A549 (cell line): ENCODE results near the gene STYX. TPM values are rescaled to one million over a fixed set of nuclear protein-coding genes. Genes with fewer than 3 reads are reported as not detected.

Source experiments
- ATAC-seq, 2 experiments: fragments of 200-7000 bp in 1 of 2; fragments of >200 bp in 1 of 2; cut with Nextera tagmentation in 1 of 2; cut with Tn5 transposase in 1 of 2; 3 replicates each; pipeline versions ENCODE4 v1.8.0 to v1.9.1; 2018 to 2020; ENCODE audit warnings: mild to moderate bottlenecking in 1 of 2, moderate library complexity in 1 of 2
- CTCF ChIA-PET: fragments of 300-600 bp; sonication (Branson Sonifier 250); formaldehyde crosslinking; extraction: SDS; loops from one replicate; lab custom pipeline; 2021; ENCODE audit warnings: antibody characterized with exemption, inconsistent platforms; lab: Yijun Ruan, JAX
- POLR2A ChIA-PET: fragments of 350-600 bp; formaldehyde crosslinking; extraction: SDS; loops from one replicate; lab custom pipeline; 2021; ENCODE audit warnings: antibody characterized with exemption, inconsistent platforms; lab: Yijun Ruan, JAX
- DNase-seq, 2 experiments: peaks; one replicate each; pipeline versions ENCODE4 v3.0.0 to v3.0.0-alpha.2; 2011 to 2016; ENCODE audit warnings: low read depth in 1 of 2, low spot score in 1 of 2
- FAIRE-seq: peaks from 2 replicates; lab custom pipeline; 2011; peaks lifted over from hg19 to GRCh38; lab: Jason Lieb, UNC
- H3K27ac ChIP-seq, 2 experiments: fragments of >200 bp; sonication (Bioruptor Twin); formaldehyde crosslinking; 3 replicates each; pipeline ENCODE4 v1.5.1; 2016 to 2017
- H3K4me1 ChIP-seq: fragments of >200 bp; sonication (Bioruptor Twin); formaldehyde crosslinking; 3 replicates; pipeline ENCODE4 v1.6.1; 2016
- H3K4me2 ChIP-seq: fragments of >200 bp; sonication (Bioruptor Twin); formaldehyde crosslinking; 3 replicates; pipeline ENCODE4 v1.6.1; 2016
- H3K4me3 ChIP-seq: fragments of >200 bp; sonication (Bioruptor Twin); formaldehyde crosslinking; 3 replicates; pipeline ENCODE4 v1.5.1; 2016
- H3K9me3 ChIP-seq: fragments of >200 bp; sonication (Bioruptor Twin); formaldehyde crosslinking; 3 replicates; pipeline ENCODE4 v1.6.1; 2016
- EP300 ChIP-seq, 2 experiments: fragments of >200 bp; sonication (Bioruptor Twin); formaldehyde crosslinking; IDR thresholded peaks; 2 replicates in 1 of 2; 3 replicates in 1 of 2; pipeline ENCODE4 v1.6.1; 2016 to 2017
- FOSL2 ChIP-seq, 2 experiments: fragments of 450-650 bp in 1 of 2; fragments of >200 bp in 1 of 2; sonication (Bioruptor Twin) in 1 of 2; formaldehyde crosslinking; IDR thresholded peaks; 2 replicates each; pipeline versions ENCODE4 v1.5.0 to v1.6.1; 2016 to 2020; ENCODE audit warnings: mild to moderate bottlenecking in 1 of 2, moderate library complexity in 1 of 2
- GATA3 ChIP-seq: IDR thresholded peaks from 2 replicates; pipeline ENCODE4 v1.6.1; 2012; ENCODE audit warnings: borderline replicate concordance
- HEYL ChIP-seq: fragments of 250-450 bp; sonication (Bioruptor Pico); IDR thresholded peaks from 2 replicates; pipeline ENCODE4 v1.8.0; 2021; ENCODE audit warnings: mild to moderate bottlenecking, moderate library complexity
- HOXA7 ChIP-seq: fragments of 250-450 bp; sonication (Bioruptor Pico); IDR thresholded peaks from 2 replicates; pipeline ENCODE4 v1.5.0; 2020; ENCODE audit warnings: mild to moderate bottlenecking, moderate library complexity
- HOXB5 ChIP-seq: fragments of 250-450 bp; sonication (Bioruptor Pico); IDR thresholded peaks from 2 replicates; pipeline ENCODE4 v1.5.0; 2020; ENCODE audit warnings: mild to moderate bottlenecking, moderate library complexity
- JUN ChIP-seq, 2 experiments: fragments of >200 bp; sonication (Bioruptor Twin); formaldehyde crosslinking; IDR thresholded peaks; 2 replicates in 1 of 2; 3 replicates in 1 of 2; pipeline ENCODE4 v1.6.1; 2016 to 2017
- MAZ ChIP-seq: fragments of 150-350 bp; IDR thresholded peaks from 2 replicates; pipeline ENCODE4 v1.6.1; 2014; ENCODE audit warnings: antibody characterized with exemption, low read depth, low read length, borderline replicate concordance
- NFE2L2 ChIP-seq: fragments of 150-350 bp; conservative IDR thresholded peaks from 2 replicates; pipeline ENCODE4 v1.6.1; 2014; ENCODE audit warnings: low read length
- NR3C1 ChIP-seq: fragments of >200 bp; sonication (Bioruptor Twin); formaldehyde crosslinking; IDR thresholded peaks from 3 replicates; pipeline ENCODE4 v1.6.1; 2017
- RARB ChIP-seq: fragments of 250-450 bp; sonication (Bioruptor Pico); IDR thresholded peaks from 2 replicates; pipeline ENCODE4 v1.8.0; 2021; ENCODE audit warnings: mild to moderate bottlenecking, moderate library complexity
- RFX5 ChIP-seq: fragments of 450-650 bp; IDR thresholded peaks from 2 replicates; pipeline ENCODE4 v1.7.1; 2014; ENCODE audit warnings: antibody characterized with exemption, mild to moderate bottlenecking, moderate library complexity
- RNF2 ChIP-seq: fragments of 200-600 bp; sonication (generic); IDR thresholded peaks from 2 replicates; pipeline ENCODE4 v1.6.1; 2016; ENCODE audit warnings: low read depth, mild to moderate bottlenecking, antibody characterized with exemption, moderate library complexity, borderline replicate concordance
- TP53 ChIP-seq: fragments of 250-450 bp; sonication (Bioruptor Pico); IDR thresholded peaks from 2 replicates; pipeline ENCODE4 v1.5.0; 2021; ENCODE audit warnings: mild to moderate bottlenecking, moderate library complexity
- ZC3H11A ChIP-seq: fragments of 450-650 bp; IDR thresholded peaks from 2 replicates; pipeline ENCODE4 v1.6.1; 2014; ENCODE audit warnings: antibody characterized with exemption, mild to moderate bottlenecking
- ZSCAN20 ChIP-seq: fragments of 250-450 bp; sonication (Bioruptor Pico); IDR thresholded peaks from 2 replicates; pipeline ENCODE4 v1.8.0; 2022; ENCODE audit warnings: mild to moderate bottlenecking, moderate library complexity
- WGBS: methylation state at CpG from one replicate; pipeline ENCODE4 v1.1.6; 2017; ENCODE audit errors: missing lambda C conversion rate; 5-methylcytosine and 5-hydroxymethylcytosine counted together
- polyA plus RNA-seq, 4 experiments: library from polyadenylated mRNA; depleted of rRNA in 3 of 4; stranded (reverse); fragments of >200 nt; fragmentation: RNase III in 1 of 4; extraction: RNeasy Plus Mini Kit Qiagen cat#74134 plus additional on column Dnase treatment in 1 of 4; gene quantifications; 2 replicates in 3 of 4; 3 replicates in 1 of 4; pipeline ENCODE4 v1.2.3, GENCODE V29; 2011 to 2017
- TF ChIP-seq, protein P1 (sequence below): fragments of >200 bp; sonication (Bioruptor Twin); formaldehyde crosslinking; IDR thresholded peaks from 3 replicates; pipeline ENCODE4 v1.6.1; 2016
- TF ChIP-seq, protein P2 (sequence below): IDR thresholded peaks from 2 replicates; pipeline ENCODE4 v1.6.1; 2012; ENCODE audit warnings: low read depth, borderline replicate concordance
- TF ChIP-seq, protein P3 (sequence below): IDR thresholded peaks from 2 replicates; pipeline ENCODE4 v1.6.1; 2012
- TF ChIP-seq, protein P4 (sequence below): fragments of 250-450 bp; sonication (Bioruptor Pico); IDR thresholded peaks from 2 replicates; pipeline ENCODE4 v1.5.0; 2020; ENCODE audit warnings: low read depth, mild to moderate bottlenecking, moderate library complexity
- TF ChIP-seq, protein P5 (sequence below): fragments of 450-650 bp; IDR thresholded peaks from 2 replicates; pipeline ENCODE4 v1.6.1; 2014; ENCODE audit warnings: antibody characterized with exemption
- TF ChIP-seq, protein P6 (sequence below): fragments of 200-600 bp; sonication (generic); IDR thresholded peaks from 2 replicates; pipeline ENCODE4 v1.6.1; 2016; ENCODE audit warnings: antibody characterized with exemption, mild to moderate bottlenecking, moderate library complexity

Gene STYX
- polyA plus RNA-seq, 2 of the 4 experiments (the other 2 are of a cell fraction): 7.6 to 12.0 TPM

DNA sequence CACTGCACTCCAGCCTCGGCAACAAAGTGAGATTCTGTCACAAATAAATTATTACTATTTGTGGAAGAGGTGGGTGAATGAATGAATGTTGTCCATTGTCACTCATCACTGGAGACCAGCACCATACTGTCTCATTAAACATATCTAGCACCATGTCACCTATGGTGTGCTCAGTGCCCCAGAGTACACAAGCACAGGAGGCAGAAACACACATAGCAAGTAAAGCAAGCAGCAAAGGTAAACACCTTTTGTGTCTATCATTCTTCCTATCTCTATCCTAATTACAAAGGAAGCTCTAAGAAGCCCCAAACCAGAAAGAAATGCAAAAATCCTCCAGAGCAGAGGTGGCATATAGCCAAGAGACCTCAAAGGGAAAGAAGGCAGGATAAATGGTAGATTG is 43.8 kb upstream of the STYX start (continued):
- TF ChIP-seq RNF2: no peak
- TF ChIP-seq, protein P1, sequence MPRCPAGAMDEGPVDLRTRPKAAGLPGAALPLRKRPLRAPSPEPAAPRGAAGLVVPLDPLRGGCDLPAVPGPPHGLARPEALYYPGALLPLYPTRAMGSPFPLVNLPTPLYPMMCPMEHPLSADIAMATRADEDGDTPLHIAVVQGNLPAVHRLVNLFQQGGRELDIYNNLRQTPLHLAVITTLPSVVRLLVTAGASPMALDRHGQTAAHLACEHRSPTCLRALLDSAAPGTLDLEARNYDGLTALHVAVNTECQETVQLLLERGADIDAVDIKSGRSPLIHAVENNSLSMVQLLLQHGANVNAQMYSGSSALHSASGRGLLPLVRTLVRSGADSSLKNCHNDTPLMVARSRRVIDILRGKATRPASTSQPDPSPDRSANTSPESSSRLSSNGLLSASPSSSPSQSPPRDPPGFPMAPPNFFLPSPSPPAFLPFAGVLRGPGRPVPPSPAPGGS: no peak
- no peak for TF ChIP-seq NFE2L2
- no peak for TF ChIP-seq ZSCAN20 (CRISPR knock-in tag)
- TF ChIP-seq, protein P2, sequence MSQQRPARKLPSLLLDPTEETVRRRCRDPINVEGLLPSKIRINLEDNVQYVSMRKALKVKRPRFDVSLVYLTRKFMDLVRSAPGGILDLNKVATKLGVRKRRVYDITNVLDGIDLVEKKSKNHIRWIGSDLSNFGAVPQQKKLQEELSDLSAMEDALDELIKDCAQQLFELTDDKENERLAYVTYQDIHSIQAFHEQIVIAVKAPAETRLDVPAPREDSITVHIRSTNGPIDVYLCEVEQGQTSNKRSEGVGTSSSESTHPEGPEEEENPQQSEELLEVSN: no peak

DNA sequence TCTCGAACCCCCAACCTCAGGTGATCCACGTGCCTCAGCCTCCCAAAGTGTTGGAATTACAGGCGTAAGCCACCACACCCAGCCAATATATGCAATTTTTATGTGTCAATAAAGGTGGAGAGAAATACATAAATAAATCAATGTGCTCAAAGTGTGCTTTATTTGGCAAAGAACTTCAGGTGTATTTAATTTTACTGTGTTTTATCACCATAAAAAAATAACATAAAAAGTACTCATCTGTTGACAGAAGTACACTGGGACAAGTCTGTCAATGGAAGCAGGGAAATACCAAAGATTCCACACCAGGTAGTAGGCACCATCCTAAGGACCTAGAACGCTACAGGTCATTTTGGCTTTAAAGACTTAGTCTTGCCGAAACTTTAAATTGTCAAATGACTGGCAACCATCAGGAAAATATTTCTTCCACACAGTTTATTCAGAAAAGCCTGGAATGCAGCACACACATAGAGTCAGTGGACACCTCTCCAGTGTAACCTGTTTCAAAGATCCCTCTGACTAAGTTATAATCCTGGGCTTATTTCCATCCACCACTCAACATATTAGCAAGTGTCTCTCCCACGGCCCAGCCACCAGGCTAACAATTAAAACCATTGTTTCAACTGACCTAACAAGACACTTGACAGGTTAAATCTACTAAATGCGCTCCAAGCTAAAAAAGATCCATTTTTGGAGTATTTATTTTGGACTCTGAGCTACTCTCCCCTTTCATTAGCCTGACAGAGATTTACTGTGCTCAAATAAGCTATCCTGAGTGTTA is 38.8 kb upstream of the STYX start:
- FAIRE-seq (no peak), ATAC-seq (no peak), DNase-seq (no peak)
- H3K4me3 ChIP-seq: no peak overlapping the region
- ChIA-PET CTCF (interaction anchor here (1.2 kb wide), 1 partner anchor 271 kb away, joined by 3 read pairs; no protein-coding TSS in a partner anchor), POLR2A (no interaction called here)
- H3K9me3 ChIP-seq: no peaks in the 10 kb centered on the region
- TF ChIP-seq TP53 (CRISPR knock-in tag) (no peak), FOSL2 (IDR thresholded peaks at IDR 0.05) (no peak), FOSL2 (CRISPR knock-in tag; IDR thresholded peaks at IDR 0.05) (no peak), EP300 (IDR thresholded peaks at IDR 0.05) (no peak)
- TF ChIP-seq, protein P3, sequence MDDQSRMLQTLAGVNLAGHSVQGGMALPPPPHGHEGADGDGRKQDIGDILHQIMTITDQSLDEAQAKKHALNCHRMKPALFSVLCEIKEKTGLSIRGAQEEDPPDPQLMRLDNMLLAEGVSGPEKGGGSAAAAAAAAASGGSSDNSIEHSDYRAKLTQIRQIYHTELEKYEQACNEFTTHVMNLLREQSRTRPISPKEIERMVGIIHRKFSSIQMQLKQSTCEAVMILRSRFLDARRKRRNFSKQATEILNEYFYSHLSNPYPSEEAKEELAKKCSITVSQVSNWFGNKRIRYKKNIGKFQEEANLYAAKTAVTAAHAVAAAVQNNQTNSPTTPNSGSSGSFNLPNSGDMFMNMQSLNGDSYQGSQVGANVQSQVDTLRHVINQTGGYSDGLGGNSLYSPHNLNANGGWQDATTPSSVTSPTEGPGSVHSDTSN: no peak
- H3K4me1 ChIP-seq: peaks cover 36% of the 10 kb centered on the region; the same call in 2 of the 3 replicates
- H3K4me2 ChIP-seq: no peak overlapping the region
- whole genome bisulfite sequencing: 84% methylated on average over 7 of the region's 7 CpGs
- H3K27ac ChIP-seq: no peak overlapping the region

DNA sequence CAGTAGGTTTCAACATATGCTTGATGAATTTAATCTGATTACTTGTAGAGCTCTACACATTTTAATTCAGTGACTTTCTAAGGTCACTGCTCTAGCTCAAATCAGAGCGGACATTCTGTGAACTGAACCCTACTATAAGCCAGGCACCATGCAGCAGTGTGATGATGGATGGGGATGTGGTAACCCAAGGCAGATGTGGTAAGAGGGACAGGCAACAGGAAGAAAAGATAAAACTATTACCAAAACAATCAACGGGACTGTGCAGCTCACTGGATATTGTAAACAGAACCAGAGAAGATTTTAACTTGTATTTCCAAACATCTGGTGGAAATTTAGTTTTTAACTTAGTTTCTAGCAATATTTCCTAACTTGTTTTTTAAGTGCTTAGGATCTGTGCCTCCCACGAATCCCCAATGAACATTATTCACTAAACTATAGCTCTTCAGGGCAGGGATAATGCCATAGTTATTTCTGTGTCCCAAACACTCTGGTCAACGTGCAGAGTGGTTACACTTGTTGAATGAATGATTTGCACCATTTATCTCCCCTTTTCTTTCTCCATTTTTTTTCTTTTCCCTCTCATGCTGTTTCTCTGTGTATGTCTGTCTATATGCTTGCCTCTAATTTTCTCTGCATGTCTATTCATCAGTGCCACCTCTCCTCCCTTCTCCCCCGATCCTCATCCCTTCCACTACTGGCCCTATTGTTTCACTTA is 37.6 kb upstream of the STYX start:
- FAIRE-seq: no peak
- Histone ChIP-seq H3K4me1 (peaks cover 38% of the 10 kb centered on the region; the same call in 2 of the 3 replicates), H3K4me3 (no peak overlapping the region), H3K9me3 (no peaks in the 10 kb centered on the region), H3K27ac (no peak overlapping the region), H3K4me2 (peak overlapping the region; percentile 24; the same call in 1 of the 3 replicates)
- DNase-seq: no peak
- WGBS: 69% methylated on average over 5 of the region's 5 CpGs
- ChIA-PET CTCF (interaction anchor here (1.2 kb wide), 1 partner anchor 270 kb away, joined by 3 read pairs; no protein-coding TSS in a partner anchor), POLR2A (no interaction called here)
- ATAC-seq: no peak
- TF ChIP-seq, protein P4, sequence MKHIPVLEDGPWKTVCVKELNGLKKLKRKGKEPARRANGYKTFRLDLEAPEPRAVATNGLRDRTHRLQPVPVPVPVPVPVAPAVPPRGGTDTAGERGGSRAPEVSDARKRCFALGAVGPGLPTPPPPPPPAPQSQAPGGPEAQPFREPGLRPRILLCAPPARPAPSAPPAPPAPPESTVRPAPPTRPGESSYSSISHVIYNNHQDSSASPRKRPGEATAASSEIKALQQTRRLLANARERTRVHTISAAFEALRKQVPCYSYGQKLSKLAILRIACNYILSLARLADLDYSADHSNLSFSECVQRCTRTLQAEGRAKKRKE: no peak
- TF ChIP-seq GATA3 (no peak), HOXA7 (CRISPR knock-in tag) (no peak), HEYL (CRISPR knock-in tag) (no peak), ZC3H11A (no peak), JUN (IDR thresholded peaks at IDR 0.05) (no peak), RFX5 (no peak), HOXB5 (CRISPR knock-in tag) (no peak), NR3C1 (no peak), TP53 (CRISPR knock-in tag) (no peak), MAZ (no peak), EP300 (IDR thresholded peaks at IDR 0.05) (no peak), FOSL2 (IDR thresholded peaks at IDR 0.05) (no peak), FOSL2 (CRISPR knock-in tag; IDR thresholded peaks at IDR 0.05) (no peak), RARB (CRISPR knock-in tag) (no peak)
- TF ChIP-seq, protein P5, sequence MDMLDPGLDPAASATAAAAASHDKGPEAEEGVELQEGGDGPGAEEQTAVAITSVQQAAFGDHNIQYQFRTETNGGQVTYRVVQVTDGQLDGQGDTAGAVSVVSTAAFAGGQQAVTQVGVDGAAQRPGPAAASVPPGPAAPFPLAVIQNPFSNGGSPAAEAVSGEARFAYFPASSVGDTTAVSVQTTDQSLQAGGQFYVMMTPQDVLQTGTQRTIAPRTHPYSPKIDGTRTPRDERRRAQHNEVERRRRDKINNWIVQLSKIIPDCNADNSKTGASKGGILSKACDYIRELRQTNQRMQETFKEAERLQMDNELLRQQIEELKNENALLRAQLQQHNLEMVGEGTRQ: no peak
- TF ChIP-seq, protein P6, sequence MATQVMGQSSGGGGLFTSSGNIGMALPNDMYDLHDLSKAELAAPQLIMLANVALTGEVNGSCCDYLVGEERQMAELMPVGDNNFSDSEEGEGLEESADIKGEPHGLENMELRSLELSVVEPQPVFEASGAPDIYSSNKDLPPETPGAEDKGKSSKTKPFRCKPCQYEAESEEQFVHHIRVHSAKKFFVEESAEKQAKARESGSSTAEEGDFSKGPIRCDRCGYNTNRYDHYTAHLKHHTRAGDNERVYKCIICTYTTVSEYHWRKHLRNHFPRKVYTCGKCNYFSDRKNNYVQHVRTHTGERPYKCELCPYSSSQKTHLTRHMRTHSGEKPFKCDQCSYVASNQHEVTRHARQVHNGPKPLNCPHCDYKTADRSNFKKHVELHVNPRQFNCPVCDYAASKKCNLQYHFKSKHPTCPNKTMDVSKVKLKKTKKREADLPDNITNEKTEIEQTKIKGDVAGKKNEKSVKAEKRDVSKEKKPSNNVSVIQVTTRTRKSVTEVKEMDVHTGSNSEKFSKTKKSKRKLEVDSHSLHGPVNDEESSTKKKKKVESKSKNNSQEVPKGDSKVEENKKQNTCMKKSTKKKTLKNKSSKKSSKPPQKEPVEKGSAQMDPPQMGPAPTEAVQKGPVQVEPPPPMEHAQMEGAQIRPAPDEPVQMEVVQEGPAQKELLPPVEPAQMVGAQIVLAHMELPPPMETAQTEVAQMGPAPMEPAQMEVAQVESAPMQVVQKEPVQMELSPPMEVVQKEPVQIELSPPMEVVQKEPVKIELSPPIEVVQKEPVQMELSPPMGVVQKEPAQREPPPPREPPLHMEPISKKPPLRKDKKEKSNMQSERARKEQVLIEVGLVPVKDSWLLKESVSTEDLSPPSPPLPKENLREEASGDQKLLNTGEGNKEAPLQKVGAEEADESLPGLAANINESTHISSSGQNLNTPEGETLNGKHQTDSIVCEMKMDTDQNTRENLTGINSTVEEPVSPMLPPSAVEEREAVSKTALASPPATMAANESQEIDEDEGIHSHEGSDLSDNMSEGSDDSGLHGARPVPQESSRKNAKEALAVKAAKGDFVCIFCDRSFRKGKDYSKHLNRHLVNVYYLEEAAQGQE: no peak
